Caki2 (cell line): ENCODE results near the gene SLC11A1. TPM values are rescaled to one million over a fixed set of nuclear protein-coding genes. Genes with fewer than 3 reads are reported as not detected.

Experiments used
- DNase-seq: peaks from one replicate; pipeline ENCODE4 v3.0.0-alpha.2; 2015; ENCODE audit warnings: low read depth
- in situ Hi-C: cut with HindIII; loops from 2 replicates; pipeline ENCODE4 v1.10.0; 2016; ENCODE audit warnings: low sequenced_read_pairs, low pct_unique_long_range_greater_than_20kb, mixed read lengths
- total RNA-seq: library from RNA; depleted of rRNA; stranded (reverse); fragments of >200 nt; shearing (Covaris generic); gene quantifications from 2 replicates; pipeline ENCODE4 v1.2.3, GENCODE V29; 2014; ENCODE audit warnings: low replicate concordance

The SLC11A1 gene
- total RNA-seq, 1 experiment from 2014 or later: 1.4 TPM

GRCh38 chr2:218400167-218400929 is 18.3 kb downstream of the SLC11A1 start:
- in situ Hi-C loops: no loop called here
- no peak for DNase-seq

- no peak for DNase-seq
- in situ Hi-C loops: no loop called here
Measured at GRCh38 chr2:218400930-218401881, 19.1 kb downstream of the SLC11A1 start.

GRCh38 chr2:218401890-218402289 is 19.8 kb downstream of the SLC11A1 start:
- in situ Hi-C loops: no loop called here
- no peak for DNase-seq

- no peak for DNase-seq
- in situ Hi-C loops: no loop called here
Measured at GRCh38 chr2:218402491-218402901, 20.4 kb downstream of the SLC11A1 start.

- in situ Hi-C loops: no loop called here
- no peak for DNase-seq
Measured at GRCh38 chr2:218402911-218403411, 20.9 kb downstream of the SLC11A1 start.

- in situ Hi-C loops: no loop called here
- no peak for DNase-seq
Measured at GRCh38 chr2:218403810-218404209, 21.7 kb downstream of the SLC11A1 start.

GRCh38 chr2:218404351-218405085 is 22.4 kb downstream of the SLC11A1 start:
- in situ Hi-C loops: no loop called here
- no peak for DNase-seq

- in situ Hi-C loops: no loop called here
- DNase-seq: no peak
Measured at GRCh38 chr2:218405086-218405745, 23.1 kb downstream of the SLC11A1 start.

- in situ Hi-C loops: no loop called here
- DNase-seq: no peak
Measured at GRCh38 chr2:218405746-218406208, 23.7 kb downstream of the SLC11A1 start.

- in situ Hi-C loops: no loop called here
- DNase-seq: peak; percentile 89
Measured at GRCh38 chr2:218406209-218406948, 24.3 kb downstream of the SLC11A1 start.

GRCh38 chr2:218406949-218407618 is 25.0 kb downstream of the SLC11A1 start:
- DNase-seq: no peak
- in situ Hi-C loops: no loop called here

- no peak for DNase-seq
- in situ Hi-C loops: no loop called here
Measured at GRCh38 chr2:218407717-218408116, 25.6 kb downstream of the SLC11A1 start.

- no peak for DNase-seq
- in situ Hi-C loops: no loop called here
Measured at GRCh38 chr2:218418321-218418716, 36.2 kb downstream of the SLC11A1 start.

- DNase-seq: no peak
- in situ Hi-C loops: no loop called here
Measured at GRCh38 chr2:218418717-218419458, 36.8 kb downstream of the SLC11A1 start, which contains the start of gene VIL1. Gene VIL1, plus strand, starts transcription at chr2:218419123. Its CDS starts 4,656 bp downstream, at chr2:218423779.

GRCh38 chr2:218419630-218420216 is 37.6 kb downstream of the SLC11A1 start:
- DNase-seq: no peak
- in situ Hi-C loops: no loop called here

GRCh38 chr2:218421027-218421426 is 39.0 kb downstream of the SLC11A1 start:
- in situ Hi-C loops: no loop called here
- no peak for DNase-seq
